Panc1 (cell line): Measurements from ENCODE around the gene FHOD1. TPM values are rescaled to one million over a fixed set of nuclear protein-coding genes. Genes with fewer than 3 reads are reported as not detected.

Experiments used
- ATAC-seq: fragments of 200-7000 bp; cut with Tn5 transposase; 2 replicates; pipeline ENCODE4 v1.9.1; 2020; ENCODE audit warnings: mild to moderate bottlenecking, moderate library complexity
- BruUV-seq: library from RNA; stranded (reverse); fragments of 400-500 nt; replicated peaks from 2 replicates; lab custom pipeline; 2021; lab: Mats Ljungman, UMichigan
- CTCF ChIA-PET: fragments of 300-600 bp; sonication (Branson Sonifier 250); formaldehyde crosslinking; loops from one replicate; lab custom pipeline; 2022; ENCODE audit warnings: antibody characterized with exemption; lab: Charles Lee
- POLR2A ChIA-PET: fragments of 300-600 bp; sonication (Branson Sonifier 250); formaldehyde crosslinking; loops from one replicate; lab custom pipeline; 2022; ENCODE audit warnings: antibody characterized with exemption; lab: Charles Lee
- DNase-seq: peaks from one replicate; pipeline ENCODE4 v3.0.0-alpha.2; 2010; ENCODE audit warnings: low read depth, low spot score
- H3K27ac ChIP-seq: 2 replicates; pipeline ENCODE4 v1.5.1; 2011; ENCODE audit warnings: mild to moderate bottlenecking, low read length, inconsistent platforms
- H3K27me3 ChIP-seq: fragments of 200-500 bp; sonication (Bioruptor generic); 2 replicates; pipeline ENCODE4 v1.6.0; 2014; ENCODE audit warnings: low read length, inconsistent platforms; ENCODE audit not compliant: control insufficient read depth, insufficient read depth
- H3K36me3 ChIP-seq: fragments of 200-500 bp; sonication (Bioruptor generic); 2 replicates; pipeline ENCODE4 v1.5.1; 2014; ENCODE audit warnings: inconsistent platforms, mild to moderate bottlenecking, low read length, moderate library complexity; ENCODE audit not compliant: control insufficient read depth, insufficient read depth
- H3K4me1 ChIP-seq: 2 replicates; pipeline ENCODE4 v1.5.1; 2011; ENCODE audit warnings: inconsistent platforms, mild to moderate bottlenecking, low read length, moderate library complexity; ENCODE audit not compliant: control insufficient read depth, insufficient read depth
- H3K4me3 ChIP-seq, 2 experiments: 2 replicates each; pipeline ENCODE4 v1.5.1; 2011 to 2012; ENCODE audit warnings: low read depth in 2 of 2, low read length in 2 of 2, mild to moderate bottlenecking in 2 of 2, inconsistent platforms in 1 of 2, moderate library complexity in 1 of 2
- H3K9me3 ChIP-seq: fragments of 200-500 bp; sonication (Bioruptor generic); 2 replicates; pipeline ENCODE4 v1.5.1; 2014; ENCODE audit warnings: low read depth, mild to moderate bottlenecking, inconsistent platforms, low read length, moderate library complexity; ENCODE audit not compliant: control insufficient read depth, insufficient read depth
- TCF7L2 ChIP-seq: IDR thresholded peaks from 2 replicates; pipeline ENCODE4 v1.6.1; 2011; ENCODE audit warnings: mild to moderate bottlenecking, low read depth, low read length, inconsistent platforms
- in situ Hi-C: cut with HindIII; loops from 2 replicates; pipeline ENCODE4 v1.10.0; 2016; ENCODE audit warnings: low sequenced_read_pairs, low pct_unique_long_range_greater_than_20kb
- intact Hi-C: fragments of 100-400 bp; cut with micrococcal nuclease; formaldehyde crosslinking; loops from one replicate; pipeline ENCODE4 v1.10.0; 2022; ENCODE audit not compliant: unreplicated experiment
- total RNA-seq: library from RNA; stranded (reverse); gene quantifications from one replicate; pipeline ENCODE4 v1.2.1, GENCODE V29; 2021; ENCODE audit not compliant: unreplicated experiment
- TF ChIP-seq, protein P1 (sequence below): fragments of 450-650 bp; IDR thresholded peaks from 2 replicates; pipeline ENCODE4 v1.5.1; 2017; ENCODE audit warnings: mild to moderate bottlenecking
- TF ChIP-seq, protein P2 (sequence below), 2 experiments: IDR thresholded peaks; 2 replicates each; pipeline ENCODE4 v1.6.1; 2011 to 2012; ENCODE audit warnings: low read depth in 2 of 2, control low read depth in 1 of 2, low read length in 1 of 2, mild to moderate bottlenecking in 1 of 2, moderate library complexity in 1 of 2; ENCODE audit not compliant: insufficient read depth in 1 of 2

Gene FHOD1
- total RNA-seq, 1 experiment from 2014 or later = 9.3 TPM

DNA sequence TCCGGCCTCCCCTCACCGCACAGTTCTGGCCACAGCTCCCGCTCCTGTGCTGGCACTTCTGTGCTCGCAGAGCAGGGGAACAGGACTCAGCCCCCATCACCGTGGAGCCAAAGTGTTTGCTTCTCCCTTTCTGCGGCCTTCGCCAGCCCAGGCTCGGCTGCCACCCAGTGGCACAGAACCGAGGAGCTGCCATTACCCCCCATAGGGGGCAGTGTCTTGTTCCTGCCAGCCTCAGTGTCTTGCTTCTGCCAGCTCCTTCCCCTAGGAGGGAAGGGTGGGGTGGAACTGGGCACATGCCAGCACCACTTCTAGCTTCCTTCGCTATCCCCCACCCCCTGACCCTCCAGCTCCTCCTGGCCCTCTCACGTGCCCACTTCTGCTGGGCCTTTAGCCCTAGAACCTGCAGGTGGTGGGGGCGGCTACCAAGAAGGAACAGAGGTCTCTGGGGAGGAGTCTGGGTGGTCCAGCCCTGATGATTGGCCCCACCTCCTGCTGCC lies 49.0 kb downstream of the FHOD1 start:
- Histone ChIP-seq H3K27me3 (no peaks in the 10 kb centered on the region), H3K4me3 (no peak overlapping the region), H3K36me3 (peaks cover 5% of the 10 kb centered on the region), H3K9me3 (no peaks in the 10 kb centered on the region), H3K4me1 (peaks cover 16% of the 10 kb centered on the region), H3K27ac (no peak overlapping the region; the same call in 1 of the 2 replicates)
- TF ChIP-seq, protein P1, sequence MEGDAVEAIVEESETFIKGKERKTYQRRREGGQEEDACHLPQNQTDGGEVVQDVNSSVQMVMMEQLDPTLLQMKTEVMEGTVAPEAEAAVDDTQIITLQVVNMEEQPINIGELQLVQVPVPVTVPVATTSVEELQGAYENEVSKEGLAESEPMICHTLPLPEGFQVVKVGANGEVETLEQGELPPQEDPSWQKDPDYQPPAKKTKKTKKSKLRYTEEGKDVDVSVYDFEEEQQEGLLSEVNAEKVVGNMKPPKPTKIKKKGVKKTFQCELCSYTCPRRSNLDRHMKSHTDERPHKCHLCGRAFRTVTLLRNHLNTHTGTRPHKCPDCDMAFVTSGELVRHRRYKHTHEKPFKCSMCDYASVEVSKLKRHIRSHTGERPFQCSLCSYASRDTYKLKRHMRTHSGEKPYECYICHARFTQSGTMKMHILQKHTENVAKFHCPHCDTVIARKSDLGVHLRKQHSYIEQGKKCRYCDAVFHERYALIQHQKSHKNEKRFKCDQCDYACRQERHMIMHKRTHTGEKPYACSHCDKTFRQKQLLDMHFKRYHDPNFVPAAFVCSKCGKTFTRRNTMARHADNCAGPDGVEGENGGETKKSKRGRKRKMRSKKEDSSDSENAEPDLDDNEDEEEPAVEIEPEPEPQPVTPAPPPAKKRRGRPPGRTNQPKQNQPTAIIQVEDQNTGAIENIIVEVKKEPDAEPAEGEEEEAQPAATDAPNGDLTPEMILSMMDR = peak; percentile 82
- no peak for TF ChIP-seq TCF7L2
- POLR2A ChIA-PET = interaction anchor here (1.0 kb wide), 1 partner anchor 11 kb away, joined by 4 read pairs; no protein-coding TSS in a partner anchor
- in situ Hi-C loops = no loop called here
- ATAC-seq (peak; percentile 80), DNase-seq (no peak)
- no TSS peak for BruUV-seq
- intact Hi-C loops = no loop called here
- CTCF ChIA-PET = interaction anchor here (0.6 to 1.1 kb wide), 3 partner anchors 8 to 29 kb away, joined by 3 to 4 read pairs (median 4); partner anchors contain the start of genes EXOC3L1 and TMEM208

- Histone ChIP-seq H3K27ac (peak overlapping the region; percentile 23; the same call in 1 of the 2 replicates), H3K36me3 (peaks cover 10% of the 10 kb centered on the region), H3K27me3 (no peaks in the 10 kb centered on the region), H3K4me1 (peaks cover 19% of the 10 kb centered on the region), H3K4me3 (no peak overlapping the region), H3K9me3 (no peaks in the 10 kb centered on the region)
- ChIA-PET POLR2A (interaction anchor here (1.0 kb wide), 1 partner anchor 11 kb away, joined by 4 read pairs; no protein-coding TSS in a partner anchor), CTCF (interaction anchor here (0.6 to 1.1 kb wide), 2 partner anchors 29 to 189 kb away, joined by 4 to 5 read pairs; partner anchors contain the start of gene TMEM208)
- intact Hi-C loops = no loop called here
- BruUV-seq = no TSS peak
- no peak for ATAC-seq
- in situ Hi-C loops = no loop called here
- no peak for DNase-seq
- TF ChIP-seq TCF7L2 = 0 out of 2 replicates have a peak, but pooled peaks have one; percentile 27
- TF ChIP-seq, protein P2, sequence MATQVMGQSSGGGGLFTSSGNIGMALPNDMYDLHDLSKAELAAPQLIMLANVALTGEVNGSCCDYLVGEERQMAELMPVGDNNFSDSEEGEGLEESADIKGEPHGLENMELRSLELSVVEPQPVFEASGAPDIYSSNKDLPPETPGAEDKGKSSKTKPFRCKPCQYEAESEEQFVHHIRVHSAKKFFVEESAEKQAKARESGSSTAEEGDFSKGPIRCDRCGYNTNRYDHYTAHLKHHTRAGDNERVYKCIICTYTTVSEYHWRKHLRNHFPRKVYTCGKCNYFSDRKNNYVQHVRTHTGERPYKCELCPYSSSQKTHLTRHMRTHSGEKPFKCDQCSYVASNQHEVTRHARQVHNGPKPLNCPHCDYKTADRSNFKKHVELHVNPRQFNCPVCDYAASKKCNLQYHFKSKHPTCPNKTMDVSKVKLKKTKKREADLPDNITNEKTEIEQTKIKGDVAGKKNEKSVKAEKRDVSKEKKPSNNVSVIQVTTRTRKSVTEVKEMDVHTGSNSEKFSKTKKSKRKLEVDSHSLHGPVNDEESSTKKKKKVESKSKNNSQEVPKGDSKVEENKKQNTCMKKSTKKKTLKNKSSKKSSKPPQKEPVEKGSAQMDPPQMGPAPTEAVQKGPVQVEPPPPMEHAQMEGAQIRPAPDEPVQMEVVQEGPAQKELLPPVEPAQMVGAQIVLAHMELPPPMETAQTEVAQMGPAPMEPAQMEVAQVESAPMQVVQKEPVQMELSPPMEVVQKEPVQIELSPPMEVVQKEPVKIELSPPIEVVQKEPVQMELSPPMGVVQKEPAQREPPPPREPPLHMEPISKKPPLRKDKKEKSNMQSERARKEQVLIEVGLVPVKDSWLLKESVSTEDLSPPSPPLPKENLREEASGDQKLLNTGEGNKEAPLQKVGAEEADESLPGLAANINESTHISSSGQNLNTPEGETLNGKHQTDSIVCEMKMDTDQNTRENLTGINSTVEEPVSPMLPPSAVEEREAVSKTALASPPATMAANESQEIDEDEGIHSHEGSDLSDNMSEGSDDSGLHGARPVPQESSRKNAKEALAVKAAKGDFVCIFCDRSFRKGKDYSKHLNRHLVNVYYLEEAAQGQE (IDR thresholded peaks at IDR 0.05; ENCODE audit: insufficient read depth in 1 of 2, low read depth in 2 of 2, low read length in 1 of 2) = no peak
Observed at GRCh38 chr16:67197704-67198103, 49.6 kb downstream of the FHOD1 start.

DNA sequence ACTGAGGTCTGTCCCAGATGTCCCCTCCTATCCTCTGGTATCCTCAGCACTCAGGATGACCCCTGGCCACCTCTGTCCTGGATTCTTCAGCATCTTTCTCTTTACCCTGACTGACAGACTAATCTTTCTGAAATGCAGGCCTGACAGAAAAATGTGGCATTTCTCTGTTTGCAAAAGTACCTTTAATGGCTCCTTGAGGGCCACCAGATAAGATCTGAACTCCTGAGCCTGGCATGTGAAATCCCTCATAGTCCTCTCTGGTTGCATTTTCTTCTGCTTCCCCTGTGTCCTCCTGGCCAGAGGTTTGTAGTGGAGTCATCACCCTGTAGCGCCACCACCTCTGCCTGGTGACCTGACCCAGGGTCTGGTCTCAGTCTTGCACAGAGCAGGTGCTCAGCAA lies 50.4 kb downstream of the FHOD1 start:
- peaks cover 17% of the 10 kb centered on the region for H3K36me3 ChIP-seq
- BruUV-seq = no TSS peak
- H3K9me3 ChIP-seq = no peaks in the 10 kb centered on the region
- CTCF ChIA-PET = no interaction called here
- H3K27ac ChIP-seq = no peak overlapping the region
- POLR2A ChIA-PET = no interaction called here
- DNase-seq (no peak), ATAC-seq (no peak)
- H3K27me3 ChIP-seq = no peaks in the 10 kb centered on the region
- TF ChIP-seq, protein P1 = no peak
- TF ChIP-seq, protein P2 (IDR thresholded peaks at IDR 0.05; ENCODE audit: insufficient read depth in 1 of 2, low read depth in 2 of 2, low read length in 1 of 2) = no peak
- intact Hi-C loops (no loop called here), in situ Hi-C loops (no loop called here)
- peaks cover 19% of the 10 kb centered on the region for H3K4me1 ChIP-seq
- H3K4me3 ChIP-seq = no peak overlapping the region
